SK-N-SH (cell line): ENCODE measurements around the gene MARF1. TPM values are rescaled to one million over a fixed set of nuclear protein-coding genes. Genes with fewer than 3 reads are reported as not detected.

ENCODE experiments used
- CTCF ChIA-PET: fragments of 300-600, 350-600 bp; formaldehyde crosslinking; extraction: SDS; loops from one replicate; lab custom pipeline; 2021; lab: Yijun Ruan, JAX
- POLR2A ChIA-PET: fragments of 350-600 bp; sonication (Branson Sonifier 250); formaldehyde crosslinking; extraction: SDS; loops from one replicate; lab custom pipeline; 2020; ENCODE audit warnings: antibody characterized with exemption, inconsistent platforms; lab: Yijun Ruan, JAX
- DNase-seq: peaks from one replicate; pipeline ENCODE4 v3.0.0; 2012
- H2AFZ ChIP-seq: fragments of 200-600 bp; sonication (generic); 2 replicates; pipeline ENCODE4 v1.8.1; 2016; ENCODE audit warnings: antibody characterized with exemption, mild to moderate bottlenecking, low read depth
- H3F3A ChIP-seq: fragments of 200-600 bp; sonication (generic); replicated peaks from 2 replicates; pipeline ENCODE3; 2016; ENCODE audit warnings: antibody characterized with exemption, mild to moderate bottlenecking; ENCODE audit not compliant: insufficient read depth
- H3K27ac ChIP-seq, 2 experiments: fragments of 200-500 bp in 1 of 2; fragments of 200-600 bp in 1 of 2; sonication (Bioruptor generic) in 1 of 2; sonication (generic), shearing (Covaris generic) in 1 of 2; 2 replicates each; pipeline versions ENCODE4 v1.5.1 to v1.6.1; 2014 to 2016; ENCODE audit warnings: low read depth in 2 of 2, inconsistent platforms in 1 of 2, low read length in 1 of 2, mild to moderate bottlenecking in 1 of 2, mixed read lengths in 1 of 2
- H3K27me3 ChIP-seq: fragments of 200-600 bp; sonication (generic), shearing (Covaris generic); 2 replicates; pipeline ENCODE4 v1.6.1; 2016; ENCODE audit warnings: mixed run types; ENCODE audit not compliant: insufficient read depth
- H3K36me3 ChIP-seq, 2 experiments: fragments of 200-500 bp in 1 of 2; fragments of 200-600 bp in 1 of 2; sonication (Bioruptor generic) in 1 of 2; sonication (generic) in 1 of 2; replicated peaks in 1 of 2; 2 replicates each; pipeline versions ENCODE3 to v1.5.1; 2014 to 2016; ENCODE audit warnings: low read length in 1 of 2, mild to moderate bottlenecking in 1 of 2; ENCODE audit not compliant: insufficient read depth in 2 of 2, control insufficient read depth in 1 of 2
- H3K4me1 ChIP-seq, 2 experiments: fragments of 200-500 bp in 1 of 2; fragments of 200-600 bp in 1 of 2; sonication (Bioruptor generic) in 1 of 2; sonication (generic), shearing (Covaris generic) in 1 of 2; 2 replicates each; pipeline versions ENCODE4 v1.5.1 to v1.6.1; 2014 to 2016; ENCODE audit warnings: low read depth in 1 of 2, low read length in 1 of 2, mixed run types in 1 of 2; ENCODE audit not compliant: insufficient read depth in 2 of 2, control insufficient read depth in 1 of 2
- H3K4me2 ChIP-seq: fragments of 200-600 bp; sonication (generic), shearing (Covaris generic); 2 replicates; pipeline ENCODE4 v1.6.1; 2017; ENCODE audit warnings: mixed run types
- H3K4me3 ChIP-seq, 2 experiments: fragments of 200-500 bp in 1 of 2; fragments of 200-600 bp in 1 of 2; sonication (Bioruptor generic) in 1 of 2; sonication (generic), shearing (Covaris generic) in 1 of 2; 2 replicates each; pipeline versions ENCODE4 v1.5.1 to v1.8.1; 2014 to 2016; ENCODE audit warnings: low read depth in 2 of 2, inconsistent platforms in 1 of 2, low read length in 1 of 2, mild to moderate bottlenecking in 1 of 2, mixed read lengths in 1 of 2, moderate library complexity in 1 of 2
- H3K79me2 ChIP-seq: fragments of 200-600 bp; sonication (generic); 2 replicates; pipeline ENCODE4 v1.8.1; 2017; ENCODE audit warnings: mild to moderate bottlenecking; ENCODE audit not compliant: insufficient read depth
- H3K9ac ChIP-seq: fragments of 200-600 bp; sonication (generic); 2 replicates; pipeline ENCODE4 v1.6.1; 2017; ENCODE audit warnings: mixed run types
- H3K9me2 ChIP-seq: fragments of 200-600 bp; sonication (generic); 2 replicates; pipeline ENCODE4 v1.6.1; 2017; ENCODE audit warnings: mixed run types
- H3K9me3 ChIP-seq: fragments of 200-600 bp; sonication (generic); 2 replicates; pipeline ENCODE4 v1.6.1; 2017; ENCODE audit warnings: mixed run types, mild to moderate bottlenecking, moderate library complexity
- H4K20me1 ChIP-seq: fragments of 200-600 bp; sonication (generic); 2 replicates; pipeline ENCODE4 v1.6.1; 2017; ENCODE audit warnings: mild to moderate bottlenecking, mixed run types; ENCODE audit not compliant: insufficient read depth
- FOXM1 ChIP-seq: IDR thresholded peaks from 2 replicates; pipeline ENCODE4 v1.4.0; 2012; ENCODE audit warnings: low read depth, mild to moderate bottlenecking
- GABPA ChIP-seq: IDR thresholded peaks from 2 replicates; pipeline ENCODE4 v1.4.0; 2012; ENCODE audit warnings: low read depth, mild to moderate bottlenecking
- JUND ChIP-seq: IDR thresholded peaks from 2 replicates; pipeline ENCODE4 v1.4.0; 2012
- MXI1 ChIP-seq: IDR thresholded peaks from 2 replicates; pipeline ENCODE4 v1.6.1; 2012; ENCODE audit warnings: mild to moderate bottlenecking, low read depth, low read length, improper control_type of control experiment
- NRF1 ChIP-seq: IDR thresholded peaks from 2 replicates; pipeline ENCODE4 v1.6.1; 2012; ENCODE audit warnings: low read depth, mild to moderate bottlenecking, low read length
- RAD21 ChIP-seq: IDR thresholded peaks from 2 replicates; pipeline ENCODE4 v1.6.1; 2012; ENCODE audit warnings: mild to moderate bottlenecking, low read length
- RCOR1 ChIP-seq: fragments of 150-350 bp; IDR thresholded peaks from 2 replicates; pipeline ENCODE4 v1.6.1; 2017; ENCODE audit warnings: antibody characterized with exemption, low read length
- SIN3A ChIP-seq: IDR thresholded peaks from 2 replicates; pipeline ENCODE4 v1.6.1; 2012; ENCODE audit warnings: low read depth, mild to moderate bottlenecking, low read length, moderate library complexity, borderline replicate concordance
- SMC3 ChIP-seq: IDR thresholded peaks from 2 replicates; pipeline ENCODE4 v1.6.1; 2012; ENCODE audit warnings: low read depth, low read length, improper control_type of control experiment
- TEAD4 ChIP-seq: IDR thresholded peaks from 2 replicates; pipeline ENCODE4 v1.4.0; 2012; ENCODE audit warnings: mild to moderate bottlenecking, borderline replicate concordance; ENCODE audit not compliant: insufficient read depth
- WGBS: methylation state at CpG from one replicate; pipeline ENCODE4 v1.1.6; 2017; ENCODE audit warnings: low lambda C conversion rate; 5-methylcytosine and 5-hydroxymethylcytosine counted together
- polyA plus RNA-seq, 3 experiments: library from polyadenylated mRNA; depleted of rRNA; stranded (reverse); fragments of >200 nt; gene quantifications; 2 replicates each; pipeline ENCODE4 v1.2.3, GENCODE V29; 2012
- TF ChIP-seq, protein P1 (sequence below): IDR thresholded peaks from 2 replicates; pipeline ENCODE4 v1.4.0; 2012; ENCODE audit warnings: low read depth
- TF ChIP-seq, protein P2 (sequence below): fragments of 150-350 bp; IDR thresholded peaks from 2 replicates; pipeline ENCODE4 v1.6.1; 2016; ENCODE audit warnings: mild to moderate bottlenecking, low read depth, low read length

Gene MARF1
- polyA plus RNA-seq, 1 of the 3 experiments (the other 2 are of a cell fraction), result 10.3 TPM

DNA sequence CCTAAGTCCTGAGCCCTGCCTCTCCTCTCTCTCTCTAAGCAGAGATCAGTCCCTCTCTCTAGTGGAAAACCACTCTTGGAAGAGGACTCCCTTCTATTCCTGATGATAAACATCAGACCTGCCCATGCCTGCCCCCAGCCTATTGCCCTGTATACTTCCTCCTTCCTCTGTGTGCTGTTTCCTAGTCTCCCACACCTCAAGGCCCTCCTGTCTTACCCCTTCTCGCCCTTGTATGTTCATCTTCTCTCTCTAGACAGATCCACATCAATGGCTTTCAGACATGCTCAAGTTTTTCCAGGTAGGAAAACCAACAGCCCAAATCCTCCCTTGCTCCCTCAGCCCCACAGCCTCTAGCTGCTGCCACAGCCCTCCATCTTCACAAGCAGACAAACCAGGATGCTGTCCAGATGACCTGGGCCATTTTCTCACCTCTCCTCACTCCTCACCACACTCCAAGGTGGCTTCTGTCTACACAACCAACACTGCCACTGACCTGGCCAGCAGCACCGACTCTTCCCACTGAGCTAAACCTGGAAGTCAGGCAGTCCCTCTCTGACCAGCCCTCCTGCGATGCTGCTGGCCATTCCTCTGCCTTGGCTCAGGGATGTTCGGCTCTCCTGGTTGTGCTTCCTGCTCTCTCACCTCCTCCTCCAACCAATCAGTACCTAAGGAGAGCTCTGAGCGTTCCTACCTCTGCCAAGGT lies 36.3 kb downstream of the MARF1 start:
- CTCF ChIA-PET, result interaction anchor here (1.0 to 1.5 kb wide), 2 partner anchors 37 to 179 kb away, joined by 4 read pairs; no protein-coding TSS in a partner anchor
- WGBS, result 92% methylated on average over 5 of the region's 5 CpGs
- H2AFZ ChIP-seq, result no peak overlapping the region
- H3K27ac ChIP-seq, result no peak overlapping the region
- no peak overlapping the region for H3K4me2 ChIP-seq
- no peak for DNase-seq
- POLR2A ChIA-PET, result no interaction called here
- H3K9me2 ChIP-seq, result no peaks in the 10 kb centered on the region
- no peak overlapping the region for H3K4me3 ChIP-seq
- no peaks in the 10 kb centered on the region for H3K4me1 ChIP-seq
- H3K9ac ChIP-seq, result no peak overlapping the region
- H3K9me3 ChIP-seq, result no peaks in the 10 kb centered on the region
- no peaks in the 10 kb centered on the region for H3F3A ChIP-seq
- no peaks in the 10 kb centered on the region for H3K79me2 ChIP-seq
- H4K20me1 ChIP-seq, result no peaks in the 10 kb centered on the region; the same call in 1 of the 2 replicates
- H3K36me3 ChIP-seq, result peaks cover 48 to 85% of the 10 kb centered on the region in 2 experiments
- no peaks in the 10 kb centered on the region for H3K27me3 ChIP-seq
- TF ChIP-seq MXI1 (no peak), RAD21 (no peak), TEAD4 (no peak)
- TF ChIP-seq, protein P1, sequence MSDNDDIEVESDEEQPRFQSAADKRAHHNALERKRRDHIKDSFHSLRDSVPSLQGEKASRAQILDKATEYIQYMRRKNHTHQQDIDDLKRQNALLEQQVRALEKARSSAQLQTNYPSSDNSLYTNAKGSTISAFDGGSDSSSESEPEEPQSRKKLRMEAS, result no peak

DNA sequence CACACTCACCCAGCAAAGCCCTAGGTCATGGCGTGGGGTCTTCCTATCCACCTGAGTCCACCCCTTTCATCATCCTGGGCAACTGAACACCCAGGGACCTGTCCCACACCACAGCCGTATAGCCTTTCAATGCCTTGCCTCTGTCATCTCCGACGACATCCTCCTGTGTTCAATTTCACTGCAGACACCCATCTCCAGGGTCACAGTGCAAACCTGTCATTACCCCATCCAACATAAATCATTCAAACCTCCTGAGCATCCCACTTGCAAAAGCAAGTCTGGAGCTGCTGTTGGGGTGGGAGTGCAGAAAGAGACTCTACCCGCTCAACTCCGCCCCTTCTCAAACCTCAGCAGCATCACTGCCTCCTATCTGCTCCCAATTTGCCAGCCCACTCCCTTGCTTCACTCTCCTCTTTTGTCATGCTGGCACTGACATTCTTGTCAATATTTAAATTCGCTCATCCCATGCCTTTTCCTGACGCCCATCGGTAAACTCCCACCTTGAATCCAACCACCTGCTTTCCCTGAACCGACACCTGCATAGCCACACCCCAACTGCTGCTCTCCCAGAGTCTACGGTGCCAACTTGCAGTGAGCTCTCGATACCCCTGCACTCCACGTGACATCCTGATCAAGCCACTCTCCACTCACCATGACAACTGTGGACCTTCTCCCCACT lies 37.0 kb downstream of the MARF1 start:
- ChIA-PET CTCF (no interaction called here), POLR2A (no interaction called here)
- WGBS, result 96% methylated on average over 13 of the region's 13 CpGs
- Histone ChIP-seq H3K4me2 (no peak overlapping the region), H3K9me3 (no peaks in the 10 kb centered on the region), H2AFZ (no peak overlapping the region), H4K20me1 (no peaks in the 10 kb centered on the region; the same call in 1 of the 2 replicates), H3K9ac (no peak overlapping the region), H3K4me1 (no peaks in the 10 kb centered on the region), H3K4me3 (no peak overlapping the region), H3F3A (no peaks in the 10 kb centered on the region)
- DNase-seq, result no peak
- no peak for TF ChIP-seq SIN3A
- no peak for TF ChIP-seq RAD21
- no peak for TF ChIP-seq FOXM1
- TF ChIP-seq, protein P2, sequence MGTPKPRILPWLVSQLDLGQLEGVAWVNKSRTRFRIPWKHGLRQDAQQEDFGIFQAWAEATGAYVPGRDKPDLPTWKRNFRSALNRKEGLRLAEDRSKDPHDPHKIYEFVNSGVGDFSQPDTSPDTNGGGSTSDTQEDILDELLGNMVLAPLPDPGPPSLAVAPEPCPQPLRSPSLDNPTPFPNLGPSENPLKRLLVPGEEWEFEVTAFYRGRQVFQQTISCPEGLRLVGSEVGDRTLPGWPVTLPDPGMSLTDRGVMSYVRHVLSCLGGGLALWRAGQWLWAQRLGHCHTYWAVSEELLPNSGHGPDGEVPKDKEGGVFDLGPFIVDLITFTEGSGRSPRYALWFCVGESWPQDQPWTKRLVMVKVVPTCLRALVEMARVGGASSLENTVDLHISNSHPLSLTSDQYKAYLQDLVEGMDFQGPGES, result no peak
- no peak for TF ChIP-seq JUND
- TF ChIP-seq NRF1, result no peak
- TF ChIP-seq GABPA, result no peak
- TF ChIP-seq RCOR1, result no peak
- TF ChIP-seq SMC3, result no peak
- TF ChIP-seq, all 33 proteins: peak for 0
- Histone ChIP-seq H3K9me2 (no peaks in the 10 kb centered on the region), H3K36me3 (peaks cover 43 to 89% of the 10 kb centered on the region in 2 experiments), H3K27me3 (no peaks in the 10 kb centered on the region), H3K79me2 (no peaks in the 10 kb centered on the region), H3K27ac (no peak overlapping the region)
